Measurements from ENCODE around the gene LEFTY2. TPM values are rescaled to one million over a fixed set of nuclear protein-coding genes. Genes with fewer than 3 reads are reported as not detected.

The LEFTY2 gene
- total and polyA plus RNA-seq, 2 donors (not counting 3 experiments of a cell fraction or from before 2014, with no cell fraction given), result 0.06 TPM; not detected in 1

GRCh38 chr1:225943582-225943981 is 2.6 kb upstream of the LEFTY2 start:
- no peak for FAIRE-seq
- H3K9me1 ChIP-seq (replicated peaks; ENCODE audit: control insufficient read depth, extremely low read depth, insufficient read depth, low read length), result no peaks in the 10 kb centered on the region
- no peaks in the 10 kb centered on the region for H4K20me1 ChIP-seq (replicated peaks; ENCODE audit: control insufficient read depth, extremely low read depth, insufficient read depth, low read length)
- DNase-seq (ENCODE audit: low read depth, low spot score), result no peak
- H3K27me3 ChIP-seq (ENCODE audit: control insufficient read depth in 2 of 2, insufficient read depth in 2 of 2, low read length in 2 of 2), result peaks cover 2 to 7% of the 10 kb centered on the region in 2 experiments
- no peaks in the 10 kb centered on the region for H3K36me3 ChIP-seq (ENCODE audit: control insufficient read depth in 2 of 2, extremely low read depth in 1 of 2, insufficient read depth in 2 of 2, low read length in 2 of 2)
- H3K4me3 ChIP-seq (replicated peaks in 1 of 3; ENCODE audit: insufficient read depth in 1 of 3, low read depth in 1 of 3, low read length in 3 of 3), result no peak overlapping the region
- no peak overlapping the region for H2AFZ ChIP-seq (ENCODE audit: low read depth, low read length)
- dilution Hi-C loops (cut with MboI; ENCODE audit: extremely low pct_ligation_motif_present, low sequenced_read_pairs), result no loop called here
- intact Hi-C loops (cut with micrococcal nuclease), result no loop called here
- no peaks in the 10 kb centered on the region for H3K79me2 ChIP-seq (ENCODE audit: control insufficient read depth, insufficient read depth, low read length)
- H3K4me1 ChIP-seq (ENCODE audit: control insufficient read depth, extremely low read depth, insufficient read depth, low read length), result no peaks in the 10 kb centered on the region
- H3K9ac ChIP-seq (replicated peaks; ENCODE audit: extremely low read depth, insufficient read depth, low read length), result no peak overlapping the region
- no peaks in the 10 kb centered on the region for H3K9me3 ChIP-seq (replicated peaks; ENCODE audit: control insufficient read depth, insufficient read depth, low read length)
- TF ChIP-seq MYC (IDR thresholded peaks at IDR 0.05; ENCODE audit: low read depth, low read length), result no peak
- no peak for TF ChIP-seq GATA2 (IDR thresholded peaks at IDR 0.05; ENCODE audit: insufficient read depth, insufficient read length, low read depth, low read length)
- TF ChIP-seq MAX (IDR thresholded peaks at IDR 0.05; ENCODE audit: insufficient read depth, insufficient read length), result no peak
- no peak for TF ChIP-seq JUN (IDR thresholded peaks at IDR 0.05; ENCODE audit: borderline replicate concordance, insufficient read depth, insufficient read length, low read depth)
- TF ChIP-seq EZH2 (IDR thresholded peaks at IDR 0.05; ENCODE audit: borderline replicate concordance, low read depth, low read length, severe bottlenecking), result no peak
- TF ChIP-seq POLR2AphosphoS5 (IDR thresholded peaks at IDR 0.05; ENCODE audit: insufficient read depth, low read depth, low read length), result no peak
- no peak for TF ChIP-seq FOS (IDR thresholded peaks at IDR 0.05; ENCODE audit: borderline replicate concordance, insufficient read depth, low read length)
- TF ChIP-seq, protein P1, sequence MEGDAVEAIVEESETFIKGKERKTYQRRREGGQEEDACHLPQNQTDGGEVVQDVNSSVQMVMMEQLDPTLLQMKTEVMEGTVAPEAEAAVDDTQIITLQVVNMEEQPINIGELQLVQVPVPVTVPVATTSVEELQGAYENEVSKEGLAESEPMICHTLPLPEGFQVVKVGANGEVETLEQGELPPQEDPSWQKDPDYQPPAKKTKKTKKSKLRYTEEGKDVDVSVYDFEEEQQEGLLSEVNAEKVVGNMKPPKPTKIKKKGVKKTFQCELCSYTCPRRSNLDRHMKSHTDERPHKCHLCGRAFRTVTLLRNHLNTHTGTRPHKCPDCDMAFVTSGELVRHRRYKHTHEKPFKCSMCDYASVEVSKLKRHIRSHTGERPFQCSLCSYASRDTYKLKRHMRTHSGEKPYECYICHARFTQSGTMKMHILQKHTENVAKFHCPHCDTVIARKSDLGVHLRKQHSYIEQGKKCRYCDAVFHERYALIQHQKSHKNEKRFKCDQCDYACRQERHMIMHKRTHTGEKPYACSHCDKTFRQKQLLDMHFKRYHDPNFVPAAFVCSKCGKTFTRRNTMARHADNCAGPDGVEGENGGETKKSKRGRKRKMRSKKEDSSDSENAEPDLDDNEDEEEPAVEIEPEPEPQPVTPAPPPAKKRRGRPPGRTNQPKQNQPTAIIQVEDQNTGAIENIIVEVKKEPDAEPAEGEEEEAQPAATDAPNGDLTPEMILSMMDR (IDR thresholded peaks at IDR 0.05; ENCODE audit: extremely low read depth in 1 of 2, insufficient read depth in 1 of 2, low read depth in 1 of 2, low read length in 2 of 2), result no peak
- no peak for TF ChIP-seq POLR2A (IDR thresholded peaks at IDR 0.05; ENCODE audit: low read depth, low read length)
- POLR2A ChIA-PET, result no interaction called here
- no peak overlapping the region for H3K4me2 ChIP-seq (ENCODE audit: insufficient read depth, low read length)
- CTCF ChIA-PET, result interaction anchor here (1.4 kb wide), 1 partner anchor 28 kb away, joined by 4 read pairs; no protein-coding TSS in a partner anchor
- no TSS peak for BruUV-seq (replicated peaks)
- no peak overlapping the region for H3K27ac ChIP-seq (ENCODE audit: insufficient read depth, low read depth, low read length)
